BLaER1 treated with 17β-estradiol and CSF1 and Interleukin-3, amounts not matched to agents 10 nM and 100 nM (cell line): ENCODE results near the gene RADX.

Experiments used
- H3K27ac ChIP-seq, 11 experiments: shearing (Covaris generic); formaldehyde crosslinking; 2 replicates each; pipeline ENCODE4 v1.8.1; 2022
- H3K27me3 ChIP-seq, 11 experiments: shearing (Covaris generic); formaldehyde crosslinking; 2 replicates each; pipeline ENCODE4 v1.8.1; 2022
- H3K36me3 ChIP-seq, 11 experiments: shearing (Covaris generic); formaldehyde crosslinking; 2 replicates each; pipeline ENCODE4 v1.8.1; 2022
- H3K4me1 ChIP-seq, 10 experiments: shearing (Covaris generic); formaldehyde crosslinking; 2 replicates each; pipeline ENCODE4 v1.8.1; 2022
- H3K4me2 ChIP-seq, 11 experiments: shearing (Covaris generic); formaldehyde crosslinking; 2 replicates each; pipeline ENCODE4 v1.8.1; 2022
- H3K4me3 ChIP-seq, 10 experiments: shearing (Covaris generic); formaldehyde crosslinking; 2 replicates each; pipeline ENCODE4 v1.8.1; 2022
- H3K9ac ChIP-seq, 11 experiments: shearing (Covaris generic); formaldehyde crosslinking; 2 replicates each; pipeline ENCODE4 v1.8.1; 2022
- H3K9me3 ChIP-seq, 11 experiments: shearing (Covaris generic); formaldehyde crosslinking; replicated peaks in 1 of 11; 2 replicates each; pipeline ENCODE4 v1.8.1; 2022
- H4K20me1 ChIP-seq, 11 experiments: shearing (Covaris generic); formaldehyde crosslinking; 2 replicates each; pipeline ENCODE4 v1.8.1; 2022
- Cebpa-rat ChIP-seq, 11 experiments: shearing (Covaris generic); IDR thresholded peaks; 2 replicates each; pipeline ENCODE4 v1.8.1; 2022

Gene RADX

DNA sequence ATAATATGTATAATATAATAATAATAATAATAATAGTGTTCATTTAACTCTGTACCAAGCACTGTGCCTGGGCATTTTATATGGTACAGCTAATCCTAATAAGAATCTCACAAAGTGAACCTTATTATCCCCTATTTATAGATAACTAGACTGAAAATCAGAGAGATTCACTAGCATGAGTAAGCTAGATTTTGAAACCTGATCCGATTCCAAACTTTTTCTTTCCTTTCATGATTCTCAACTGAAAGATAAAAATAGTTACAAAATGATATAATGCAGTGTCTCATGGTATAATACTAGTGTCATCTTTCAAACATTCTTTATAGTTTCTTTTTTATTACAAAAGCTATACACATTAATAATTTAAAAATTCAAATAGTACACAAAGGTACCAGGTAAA lies 58.9 kb downstream of the RADX start:
- H3K36me3 ChIP-seq: peaks cover 0 to 3% (median 0%) of the 10 kb centered on the region in 11 experiments; a peak in 1 of 22 replicates
- no peak overlapping the region for H3K27ac ChIP-seq
- H4K20me1 ChIP-seq: peaks cover 0 to 13% (median 0%) of the 10 kb centered on the region in 11 experiments; a peak in 1 of 22 replicates
- no peak overlapping the region for H3K9ac ChIP-seq
- H3K4me1 ChIP-seq: no peaks in the 10 kb centered on the region
- no peak overlapping the region for H3K4me3 ChIP-seq
- no peak for TF ChIP-seq Cebpa-rat (IDR thresholded peaks at IDR 0.05)
- H3K4me2 ChIP-seq: no peak overlapping the region
- no peaks in the 10 kb centered on the region; a peak in 1 of 22 replicates for H3K9me3 ChIP-seq
- peaks cover 77 to 100% (median 97%) of the 10 kb centered on the region in 11 experiments for H3K27me3 ChIP-seq

GRCh38 chrX:106672527-106672926 lies 60.7 kb downstream of the RADX start:
- Histone ChIP-seq H4K20me1 (peaks cover 0 to 13% (median 0%) of the 10 kb centered on the region in 11 experiments; a peak in 4 of 22 replicates), H3K36me3 (peaks cover 0 to 3% (median 0%) of the 10 kb centered on the region in 11 experiments; a peak in 1 of 22 replicates), H3K4me2 (no peak overlapping the region), H3K27me3 (peaks cover 81 to 100% (median 99%) of the 10 kb centered on the region in 11 experiments), H3K27ac (no peak overlapping the region), H3K4me1 (no peaks in the 10 kb centered on the region), H3K9ac (no peak overlapping the region), H3K9me3 (no peaks in the 10 kb centered on the region), H3K4me3 (no peak overlapping the region)
- no peak for TF ChIP-seq Cebpa-rat (IDR thresholded peaks at IDR 0.05)

DNA sequence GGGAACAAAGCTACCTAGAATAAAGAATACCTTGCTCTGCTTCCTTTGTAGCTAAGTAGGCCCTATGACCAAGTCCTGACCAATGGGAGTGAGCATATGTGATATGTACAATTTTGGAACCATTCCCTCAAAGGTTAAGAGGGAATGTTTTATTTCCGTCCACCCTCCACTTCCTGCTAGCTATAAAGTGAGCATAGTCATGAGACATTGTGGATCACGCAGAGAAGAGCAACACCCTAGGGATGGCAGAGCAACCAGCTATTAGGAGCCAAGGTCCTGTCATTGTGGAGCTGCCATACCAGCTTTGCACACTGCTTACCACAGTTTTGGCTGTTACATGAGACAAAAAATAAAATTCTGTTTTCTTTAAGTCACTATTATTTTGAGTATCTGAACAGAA lies 68.9 kb downstream of the RADX start:
- Histone ChIP-seq H3K9ac (no peak overlapping the region), H3K4me3 (no peak overlapping the region), H3K27ac (no peak overlapping the region), H3K4me1 (no peaks in the 10 kb centered on the region), H4K20me1 (peaks cover 0 to 10% (median 0%) of the 10 kb centered on the region in 11 experiments; a peak in 6 of 22 replicates), H3K27me3 (peaks cover 93 to 100% (median 99%) of the 10 kb centered on the region in 11 experiments), H3K9me3 (peaks cover 0 to 5% (median 0%) of the 10 kb centered on the region in 11 experiments; a peak in 1 of 22 replicates), H3K4me2 (no peak overlapping the region), H3K36me3 (no peaks in the 10 kb centered on the region)
- TF ChIP-seq Cebpa-rat (IDR thresholded peaks at IDR 0.05): no peak

GRCh38 chrX:106684207-106684606 lies 72.4 kb downstream of the RADX start:
- Histone ChIP-seq H4K20me1 (peaks cover 0 to 7% (median 0%) of the 10 kb centered on the region in 11 experiments; a peak in 4 of 22 replicates), H3K27ac (no peak overlapping the region)
- no peak for TF ChIP-seq Cebpa-rat (IDR thresholded peaks at IDR 0.05)

DNA sequence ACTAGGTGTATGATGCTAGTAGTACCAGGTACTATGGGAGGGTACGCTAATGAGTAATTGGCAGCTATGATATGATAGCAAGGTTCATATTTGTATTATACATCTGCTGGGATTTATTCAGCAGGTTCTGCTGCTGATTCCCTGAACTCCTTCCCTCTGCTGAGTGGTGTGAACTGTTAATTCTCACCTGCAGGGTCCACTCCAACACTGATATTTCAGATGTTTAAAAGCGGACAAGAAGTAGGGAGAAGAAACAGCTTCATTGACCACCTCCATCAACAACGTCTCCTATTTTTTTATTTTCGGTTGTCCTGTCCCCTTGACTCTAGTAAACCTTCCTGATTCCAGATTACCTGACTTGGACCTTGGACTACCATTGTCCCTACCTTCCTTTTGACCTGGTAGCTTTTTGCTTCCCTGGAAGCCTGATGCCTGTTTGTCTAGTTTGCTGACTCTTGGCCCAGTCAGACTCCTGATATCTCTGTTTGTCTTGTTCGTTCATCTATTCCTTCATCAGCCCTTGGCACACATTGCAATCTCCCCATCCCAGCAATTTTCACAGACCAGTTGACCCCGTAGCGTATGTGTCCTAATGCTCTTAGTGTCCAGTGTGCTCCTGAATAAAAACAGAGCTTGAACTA lies 80.8 kb downstream of the RADX start:
- no peaks in the 10 kb centered on the region for H3K36me3 ChIP-seq
- no peak overlapping the region for H3K27ac ChIP-seq
- H3K4me1 ChIP-seq: no peaks in the 10 kb centered on the region
- H3K4me3 ChIP-seq: no peak overlapping the region
- H3K27me3 ChIP-seq: peaks cover 83 to 97% (median 96%) of the 10 kb centered on the region in 11 experiments
- no peak for TF ChIP-seq Cebpa-rat (IDR thresholded peaks at IDR 0.05)
- H3K9me3 ChIP-seq: peaks cover 0 to 1% (median 0%) of the 10 kb centered on the region in 11 experiments; a peak in 1 of 22 replicates
- no peak overlapping the region for H3K9ac ChIP-seq
- H4K20me1 ChIP-seq: no peaks in the 10 kb centered on the region
- no peak overlapping the region for H3K4me2 ChIP-seq

More at GRCh38 chrX:106684207-106684606, 72.4 kb downstream of the RADX start:
- Histone ChIP-seq H3K27me3 (peaks cover 87 to 100% (median 99%) of the 10 kb centered on the region in 11 experiments), H3K9ac (no peak overlapping the region), H3K4me2 (no peak overlapping the region), H3K4me3 (no peak overlapping the region), H3K36me3 (no peaks in the 10 kb centered on the region), H3K4me1 (no peaks in the 10 kb centered on the region), H3K9me3 (peaks cover 0 to 5% (median 0%) of the 10 kb centered on the region in 11 experiments; a peak in 2 of 22 replicates)

DNA sequence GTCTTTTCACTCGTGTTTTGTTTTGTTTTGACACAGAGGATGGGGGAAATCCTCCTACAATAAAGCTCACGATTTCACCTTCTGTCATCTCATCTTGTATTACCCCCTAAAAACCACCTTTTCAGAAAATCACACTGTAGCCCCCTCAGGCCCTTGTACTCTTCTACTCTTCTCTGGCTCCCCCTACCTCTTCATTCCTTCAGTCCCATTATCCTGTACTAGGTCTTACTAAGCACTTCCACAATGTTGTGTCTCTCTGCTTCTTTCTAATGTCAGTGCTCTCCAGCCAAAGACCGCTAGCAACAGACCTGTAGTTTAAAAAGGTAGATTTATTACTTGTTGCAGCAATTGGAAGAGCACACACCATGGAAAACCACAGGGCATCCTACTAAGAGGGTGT lies 84.7 kb downstream of the RADX start:
- no peaks in the 10 kb centered on the region; a peak in 1 of 22 replicates for H4K20me1 ChIP-seq
- no peak overlapping the region for H3K27ac ChIP-seq
- H3K36me3 ChIP-seq: no peaks in the 10 kb centered on the region
- no peaks in the 10 kb centered on the region for H3K9me3 ChIP-seq
- H3K4me2 ChIP-seq: no peak overlapping the region
- no peak overlapping the region for H3K4me3 ChIP-seq
- H3K27me3 ChIP-seq: peaks cover 72 to 97% (median 95%) of the 10 kb centered on the region in 11 experiments
- no peaks in the 10 kb centered on the region for H3K4me1 ChIP-seq
- H3K9ac ChIP-seq: no peak overlapping the region
- TF ChIP-seq Cebpa-rat (IDR thresholded peaks at IDR 0.05): no peak

GRCh38 chrX:106698693-106699092 lies 86.9 kb downstream of the RADX start:
- Histone ChIP-seq H3K27me3 (peaks cover 80 to 100% (median 99%) of the 10 kb centered on the region in 11 experiments), H3K4me3 (no peak overlapping the region), H4K20me1 (no peaks in the 10 kb centered on the region; a peak in 1 of 22 replicates), H3K9me3 (no peaks in the 10 kb centered on the region), H3K4me1 (no peaks in the 10 kb centered on the region), H3K27ac (no peak overlapping the region), H3K4me2 (no peak overlapping the region), H3K9ac (no peak overlapping the region), H3K36me3 (no peaks in the 10 kb centered on the region)
- no peak for TF ChIP-seq Cebpa-rat (IDR thresholded peaks at IDR 0.05)

DNA sequence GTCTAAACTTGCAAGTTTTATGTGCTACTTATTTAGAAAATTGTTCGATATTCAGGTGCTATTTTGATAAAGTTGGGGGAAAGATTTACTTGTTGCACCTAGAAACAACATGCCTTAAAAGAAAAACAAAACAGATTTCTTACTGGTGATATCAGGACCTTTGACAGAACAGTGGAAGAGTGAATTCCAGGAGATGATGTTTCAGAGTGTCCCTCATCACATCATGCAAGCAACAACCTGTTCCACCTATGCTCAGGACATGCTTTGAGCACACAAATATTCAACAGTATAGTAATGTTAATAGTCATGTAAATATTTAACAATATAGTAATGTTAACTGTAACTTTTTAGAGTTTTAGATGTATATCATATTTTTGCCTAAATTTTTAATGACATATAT lies 90.9 kb downstream of the RADX start:
- Histone ChIP-seq H3K36me3 (no peaks in the 10 kb centered on the region), H3K4me1 (peaks cover 0 to 1% (median 0%) of the 10 kb centered on the region in 10 experiments; a peak in 2 of 20 replicates), H3K9ac (no peak overlapping the region), H3K9me3 (no peaks in the 10 kb centered on the region), H3K4me2 (no peak overlapping the region), H3K27me3 (peaks cover 56 to 100% (median 95%) of the 10 kb centered on the region in 11 experiments), H3K4me3 (no peak overlapping the region), H4K20me1 (no peaks in the 10 kb centered on the region; a peak in 1 of 22 replicates), H3K27ac (no peak overlapping the region)
- TF ChIP-seq Cebpa-rat (IDR thresholded peaks at IDR 0.05): no peak

GRCh38 chrX:106706466-106706865 lies 94.7 kb downstream of the RADX start:
- H3K4me3 ChIP-seq: no peak overlapping the region
- no peak for TF ChIP-seq Cebpa-rat (IDR thresholded peaks at IDR 0.05)
- H3K4me2 ChIP-seq: no peak overlapping the region

More at GRCh38 chrX:106706466-106706865, 94.7 kb downstream of the RADX start:
- H3K4me1 ChIP-seq: peaks cover 0 to 21% (median 9%) of the 10 kb centered on the region in 10 experiments; a peak in 11 of 20 replicates
- H4K20me1 ChIP-seq: no peaks in the 10 kb centered on the region
- H3K36me3 ChIP-seq: no peaks in the 10 kb centered on the region
- H3K27me3 ChIP-seq: peaks cover 57 to 100% (median 89%) of the 10 kb centered on the region in 11 experiments
- no peaks in the 10 kb centered on the region for H3K9me3 ChIP-seq
- H3K27ac ChIP-seq: no peak overlapping the region
- no peak overlapping the region for H3K9ac ChIP-seq
